GM10266 (cell line): Measurements from ENCODE around the gene ST6GALNAC3.

Experiments
- DNase-seq: peaks from one replicate; pipeline ENCODE4 v3.0.0; 2012; ENCODE audit errors: extremely low spot score
- CTCF ChIP-seq: IDR thresholded peaks from 2 replicates; pipeline ENCODE4 v1.5.1; 2012; ENCODE audit warnings: mild to moderate bottlenecking, low read depth; ENCODE audit not compliant: control insufficient read depth, insufficient read depth; ENCODE audit errors: missing control alignments

The ST6GALNAC3 gene

GRCh38 chr1:76501586-76502219 is 427.2 kb downstream of the ST6GALNAC3 start:
- no peak for TF ChIP-seq CTCF

GRCh38 chr1:76503100-76503499 is 428.6 kb downstream of the ST6GALNAC3 start:
- DNase-seq: no peak

More at GRCh38 chr1:76501586-76502219, 427.2 kb downstream of the ST6GALNAC3 start:
- DNase-seq: no peak

GRCh38 chr1:76503736-76504135 is 429.2 kb downstream of the ST6GALNAC3 start:
- DNase-seq: no peak
- TF ChIP-seq CTCF: no peak

More at GRCh38 chr1:76503100-76503499, 428.6 kb downstream of the ST6GALNAC3 start:
- TF ChIP-seq CTCF: no peak

- DNase-seq: no peak
- no peak for TF ChIP-seq CTCF
Measured at GRCh38 chr1:76507376-76507775, 432.8 kb downstream of the ST6GALNAC3 start.

GRCh38 chr1:76508871-76509270 is 434.3 kb downstream of the ST6GALNAC3 start:
- no peak for TF ChIP-seq CTCF

DNA sequence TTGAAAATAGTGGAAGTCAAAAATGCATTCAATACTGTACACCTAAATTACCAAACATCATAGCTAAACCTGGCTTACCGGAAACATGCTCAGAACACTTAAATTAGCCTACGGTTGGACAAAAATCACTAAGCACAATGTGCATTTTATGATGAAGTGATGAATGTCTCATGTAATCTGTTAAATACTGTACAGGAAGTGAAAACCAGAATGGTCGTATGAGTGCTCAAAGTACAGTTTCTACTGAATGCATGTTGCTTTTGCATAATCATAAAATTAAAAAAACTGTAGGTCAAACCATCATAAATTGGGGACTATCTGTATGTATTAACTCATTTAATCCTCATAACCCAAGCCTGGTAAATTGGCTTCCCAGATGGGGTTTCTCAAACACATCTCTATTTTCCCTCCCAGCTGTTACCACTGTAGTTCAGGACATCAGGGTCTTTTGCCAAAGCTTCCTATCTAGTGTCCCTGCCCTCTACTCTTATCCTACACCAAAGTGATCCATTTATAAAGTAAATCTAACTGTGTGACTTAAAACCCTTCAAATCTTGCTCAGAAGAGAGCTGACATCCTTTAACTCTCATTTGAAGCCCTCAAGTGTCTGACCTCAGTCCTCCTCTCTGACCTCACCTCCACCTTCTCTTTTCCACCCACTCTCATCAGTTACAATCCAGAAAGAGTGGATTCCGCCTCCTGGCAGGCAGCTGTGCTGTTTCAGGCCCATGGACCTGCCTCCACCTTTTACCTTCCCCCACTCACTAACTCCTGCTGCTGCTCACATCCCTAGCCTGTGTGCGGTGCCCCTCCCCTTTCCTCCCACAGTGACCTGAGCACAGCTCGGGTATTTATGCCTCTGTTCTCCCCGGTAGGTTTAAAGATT is 436.4 kb downstream of the ST6GALNAC3 start:
- no peak for TF ChIP-seq CTCF
- no peak for DNase-seq

More at GRCh38 chr1:76508871-76509270, 434.3 kb downstream of the ST6GALNAC3 start:
- DNase-seq: no peak
